ENCODE data around the gene HPD.

GRCh38 chr12:121811434-121812319 is 47.0 kb downstream of the HPD start:
- TF ChIP-seq CTCF (IDR thresholded peaks at IDR 0.05) (peak; percentile 75 to 100 (median 92)), POLR2A (IDR thresholded peaks at IDR 0.05) (no peak)

All from adrenal gland (tissue), 5 donors.